Epithelial cell of proximal tubule (primary cell): ENCODE results near the gene PRCC. TPM values are rescaled to one million over a fixed set of nuclear protein-coding genes. Genes with fewer than 3 reads are reported as not detected.
"Not testable (repeated sequence)": the region's sequence is repeated elsewhere in the genome, so short reads cannot be mapped to it uniquely, and the experiment has no call there.

Experiments used
- DNase-seq: peaks from one replicate; pipeline ENCODE4 v3.0.0-alpha.2; 2011; ENCODE audit warnings: low read depth
- H3K4me3 ChIP-seq: 2 replicates; pipeline ENCODE4 v1.5.1; 2011; ENCODE audit warnings: low read depth, mild to moderate bottlenecking, low read length
- CTCF ChIP-seq: conservative IDR thresholded peaks from 2 replicates; pipeline ENCODE4 v1.5.1; 2012; ENCODE audit warnings: low read depth, mild to moderate bottlenecking, low read length
- total RNA-seq: library from RNA; depleted of rRNA; stranded (reverse); fragments of >200 nt; gene quantifications from 2 replicates; pipeline ENCODE4 v1.2.3, GENCODE V29; 2015

Gene PRCC
- total RNA-seq, 1 donor from 2014 or later, result 49.5 TPM

GRCh38 chr1:156754219-156754618 lies 13.1 kb upstream of the PRCC start:
- DNase-seq, result no peak
- TF ChIP-seq CTCF, result no peak
- no peak overlapping the region for H3K4me3 ChIP-seq

GRCh38 chr1:156755527-156755950 lies 11.8 kb upstream of the PRCC start:
- DNase-seq, result no peak
- H3K4me3 ChIP-seq, result no peak overlapping the region
- no peak for TF ChIP-seq CTCF

GRCh38 chr1:156756355-156756754 lies 11.0 kb upstream of the PRCC start:
- H3K4me3 ChIP-seq, result no peak overlapping the region
- TF ChIP-seq CTCF, result no peak
- no peak for DNase-seq

- H3K4me3 ChIP-seq, DNase-seq: not testable (repeated sequence)
Measured at GRCh38 chr1:156757572-156758253, 9.6 kb upstream of the PRCC start.

- no peak for TF ChIP-seq CTCF
- DNase-seq, result no peak
- no peak overlapping the region for H3K4me3 ChIP-seq
Measured at GRCh38 chr1:156760092-156760795, 7.1 kb upstream of the PRCC start.

- no peak for DNase-seq
- no peak overlapping the region for H3K4me3 ChIP-seq
- TF ChIP-seq CTCF, result no peak
Measured at GRCh38 chr1:156760796-156761104, 6.6 kb upstream of the PRCC start.

GRCh38 chr1:156765136-156765535 lies 2.2 kb upstream of the PRCC start:
- not testable (repeated sequence) for H3K4me3 ChIP-seq, DNase-seq

GRCh38 chr1:156765666-156766065 lies 1.7 kb upstream of the PRCC start:
- peak overlapping the region; percentile 87 for H3K4me3 ChIP-seq

More at GRCh38 chr1:156765666-156766065, 1.7 kb upstream of the PRCC start:
- TF ChIP-seq CTCF, result no peak
- DNase-seq, result no peak
